Natural killer cell (primary cell): ENCODE results near the gene ATF3. TPM values are rescaled to one million over a fixed set of nuclear protein-coding genes. Genes with fewer than 3 reads are reported as not detected.

Source experiments
- ATAC-seq, 3 donors: fragments of 150-1000 bp in 2 of 3; fragments of 200-7000 bp in 1 of 3; cut with Tn5 transposase; 1 replicate in 1 of 3; 2 replicates in 2 of 3; pipeline ENCODE4 v1.10.0; 2021; ENCODE audit warnings: mild to moderate bottlenecking in 2 of 3, moderate library complexity in 2 of 3
- DNase-seq, 2 donors: peaks; one replicate each; pipeline versions ENCODE4 v3.0.0 to v3.0.0-alpha.2; 2013 to 2021; ENCODE audit warnings: mixed read lengths in 1 of 2
- H3K27ac ChIP-seq: one replicate; pipeline ENCODE4 v1.5.1; 2013; ENCODE audit warnings: mild to moderate bottlenecking, low read length
- H3K27me3 ChIP-seq: one replicate; pipeline ENCODE4 v1.6.1; 2013; ENCODE audit warnings: low read length; ENCODE audit not compliant: control insufficient read depth, insufficient read depth
- H3K36me3 ChIP-seq: one replicate; pipeline ENCODE4 v1.6.1; 2013; ENCODE audit warnings: low read length; ENCODE audit not compliant: control insufficient read depth, insufficient read depth
- H3K4me1 ChIP-seq: one replicate; pipeline ENCODE4 v1.6.1; 2013; ENCODE audit warnings: low read length; ENCODE audit not compliant: control insufficient read depth, insufficient read depth
- H3K4me3 ChIP-seq: one replicate; pipeline ENCODE4 v1.5.1; 2013; ENCODE audit warnings: low read length
- H3K9me3 ChIP-seq: one replicate; pipeline ENCODE4 v1.6.1; 2013; ENCODE audit warnings: low read length; ENCODE audit not compliant: control insufficient read depth, insufficient read depth
- H3K27ac Mint-ChIP-seq, 2 donors: one replicate each; pipeline ENCODE4 v1.8.0; 2022; ENCODE audit warnings: mild to moderate bottlenecking in 2 of 2, mixed read lengths in 2 of 2, moderate library complexity in 1 of 2
- H3K27me3 Mint-ChIP-seq, 2 donors: one replicate each; pipeline ENCODE4 v1.8.0; 2022; ENCODE audit warnings: low read depth in 2 of 2, mixed read lengths in 2 of 2
- H3K36me3 Mint-ChIP-seq: one replicate; pipeline ENCODE4 v1.8.0; 2022; ENCODE audit warnings: mixed read lengths
- H3K4me1 Mint-ChIP-seq, 2 donors: one replicate each; pipeline ENCODE4 v1.8.0; 2022; ENCODE audit warnings: mixed read lengths in 2 of 2
- H3K4me3 Mint-ChIP-seq: one replicate; pipeline ENCODE4 v1.8.0; 2022; ENCODE audit warnings: mild to moderate bottlenecking, moderate library complexity, mixed read lengths
- H3K9me3 Mint-ChIP-seq, 2 donors: one replicate each; pipeline ENCODE4 v1.8.0; 2022; ENCODE audit warnings: mixed read lengths in 2 of 2
- WGBS: methylation state at CpG from one replicate; pipeline ENCODE4 v1.1.7; 2013; ENCODE audit warnings: missing lambda C conversion rate; ENCODE audit not compliant: insufficient coverage; 5-methylcytosine and 5-hydroxymethylcytosine counted together
- intact Hi-C: fragments of 100-400 bp; cut with micrococcal nuclease; formaldehyde crosslinking; loops from one replicate; pipeline ENCODE4 v1.14.2; 2022
- total RNA-seq, 4 donors: library from RNA; stranded (reverse); fragments of 120-200 nt in 1 of 4; gene quantifications; one replicate each; pipeline versions ENCODE4 v1.2.3 to v1.2.4, GENCODE V29; 2013 to 2022
- TF ChIP-seq, protein P1 (sequence below): fragments of 200-600 bp; IDR thresholded peaks from one replicate; pipeline ENCODE4 v1.8.0; 2022; ENCODE audit warnings: antibody characterized with exemption

Gene ATF3
- total RNA-seq, 3 donors from 2014 or later (not counting 1 experiment from before 2014, with no cell fraction given), result 62.2 to 135 (median 78.5) TPM

DNA sequence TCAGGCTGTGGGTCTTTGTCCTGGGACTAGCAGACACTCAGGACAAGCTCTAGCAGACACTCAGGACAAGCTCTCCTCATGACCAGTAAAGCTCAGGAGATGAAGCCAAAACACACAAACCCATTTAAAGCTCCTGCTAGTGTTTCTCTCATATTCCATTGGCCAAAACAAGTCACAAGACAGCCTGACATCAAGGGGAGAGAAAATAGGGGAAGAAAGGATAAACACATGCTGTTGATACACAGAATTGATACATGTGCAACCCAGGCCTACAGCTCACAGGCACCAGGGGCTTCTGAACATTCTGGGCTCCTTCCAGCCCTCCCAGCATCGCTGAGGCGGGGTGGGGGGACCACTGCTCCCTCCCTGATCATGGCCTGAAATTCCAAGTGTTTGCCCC is 35.3 kb downstream of the ATF3 start:
- Mint-ChIP-seq H3K27me3 (peaks cover 25 to 36% of the 10 kb centered on the region in 2 donors), H3K4me3 (no peak overlapping the region), H3K36me3 (peaks cover 7% of the 10 kb centered on the region), H3K9me3 (peaks cover 0 to 3% of the 10 kb centered on the region in 2 donors), H3K27ac (no peak overlapping the region), H3K4me1 (no peaks in the 10 kb centered on the region)
- Histone ChIP-seq H3K27me3 (no peaks in the 10 kb centered on the region), H3K27ac (no peak overlapping the region), H3K36me3 (no peaks in the 10 kb centered on the region), H3K4me1 (no peaks in the 10 kb centered on the region), H3K9me3 (peaks cover 3% of the 10 kb centered on the region), H3K4me3 (no peak overlapping the region)
- TF ChIP-seq, protein P1, sequence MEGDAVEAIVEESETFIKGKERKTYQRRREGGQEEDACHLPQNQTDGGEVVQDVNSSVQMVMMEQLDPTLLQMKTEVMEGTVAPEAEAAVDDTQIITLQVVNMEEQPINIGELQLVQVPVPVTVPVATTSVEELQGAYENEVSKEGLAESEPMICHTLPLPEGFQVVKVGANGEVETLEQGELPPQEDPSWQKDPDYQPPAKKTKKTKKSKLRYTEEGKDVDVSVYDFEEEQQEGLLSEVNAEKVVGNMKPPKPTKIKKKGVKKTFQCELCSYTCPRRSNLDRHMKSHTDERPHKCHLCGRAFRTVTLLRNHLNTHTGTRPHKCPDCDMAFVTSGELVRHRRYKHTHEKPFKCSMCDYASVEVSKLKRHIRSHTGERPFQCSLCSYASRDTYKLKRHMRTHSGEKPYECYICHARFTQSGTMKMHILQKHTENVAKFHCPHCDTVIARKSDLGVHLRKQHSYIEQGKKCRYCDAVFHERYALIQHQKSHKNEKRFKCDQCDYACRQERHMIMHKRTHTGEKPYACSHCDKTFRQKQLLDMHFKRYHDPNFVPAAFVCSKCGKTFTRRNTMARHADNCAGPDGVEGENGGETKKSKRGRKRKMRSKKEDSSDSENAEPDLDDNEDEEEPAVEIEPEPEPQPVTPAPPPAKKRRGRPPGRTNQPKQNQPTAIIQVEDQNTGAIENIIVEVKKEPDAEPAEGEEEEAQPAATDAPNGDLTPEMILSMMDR, result no peak
- ATAC-seq (no peak), DNase-seq (no peak)
- WGBS, result 83% methylated on average over 2 of the region's 2 CpGs
- intact Hi-C loops, result no loop called here

DNA sequence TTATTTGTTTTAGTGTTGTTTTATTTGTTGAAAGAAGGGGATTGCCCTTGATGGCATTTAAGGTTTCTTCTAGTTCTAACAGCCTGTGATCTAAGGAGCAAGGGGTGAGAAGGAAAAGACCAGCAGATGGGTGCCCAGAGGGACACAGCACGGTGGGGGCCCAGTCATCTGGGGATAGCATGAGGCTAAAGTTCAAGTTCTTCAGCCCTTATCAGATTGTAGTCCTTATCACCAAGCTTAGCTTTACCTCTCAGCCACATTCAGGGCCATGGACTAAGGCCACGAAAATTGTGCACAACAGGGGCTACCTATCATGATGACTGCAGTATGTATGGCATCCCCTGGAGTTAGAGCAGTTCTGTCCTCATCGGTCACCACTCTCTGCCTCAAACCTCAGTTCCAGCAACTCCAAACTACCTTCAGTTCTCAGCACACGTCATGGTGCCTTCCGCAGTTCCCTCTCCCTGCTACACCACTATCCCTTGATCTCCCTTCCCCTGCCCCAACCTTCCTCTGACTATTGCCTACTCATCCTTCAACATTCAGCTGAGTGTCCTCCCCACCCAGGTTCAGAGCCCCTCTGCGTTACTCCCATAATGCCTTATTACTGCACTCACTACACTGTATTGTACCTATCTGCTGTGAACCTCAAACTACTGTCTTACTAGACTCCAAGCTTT is 36.4 kb downstream of the ATF3 start:
- no peak overlapping the region for H3K4me3 Mint-ChIP-seq
- Histone ChIP-seq H3K9me3 (peaks cover 3% of the 10 kb centered on the region), H3K4me1 (no peaks in the 10 kb centered on the region), H3K27ac (no peak overlapping the region), H3K36me3 (no peaks in the 10 kb centered on the region), H3K27me3 (no peaks in the 10 kb centered on the region), H3K4me3 (no peak overlapping the region)
- peaks cover 22 to 25% of the 10 kb centered on the region in 2 donors for H3K27me3 Mint-ChIP-seq
- no peaks in the 10 kb centered on the region for H3K4me1 Mint-ChIP-seq
- H3K9me3 Mint-ChIP-seq, result peaks cover 0 to 3% of the 10 kb centered on the region in 2 donors
- no peak overlapping the region for H3K27ac Mint-ChIP-seq
- ATAC-seq (peak in 1 of 3 donors; percentile 51), DNase-seq (no peak)
- TF ChIP-seq, protein P1, result no peak
- peaks cover 7% of the 10 kb centered on the region for H3K36me3 Mint-ChIP-seq
- 84% methylated on average over 6 of the region's 6 CpGs for WGBS
- intact Hi-C loops, result no loop called here

DNA sequence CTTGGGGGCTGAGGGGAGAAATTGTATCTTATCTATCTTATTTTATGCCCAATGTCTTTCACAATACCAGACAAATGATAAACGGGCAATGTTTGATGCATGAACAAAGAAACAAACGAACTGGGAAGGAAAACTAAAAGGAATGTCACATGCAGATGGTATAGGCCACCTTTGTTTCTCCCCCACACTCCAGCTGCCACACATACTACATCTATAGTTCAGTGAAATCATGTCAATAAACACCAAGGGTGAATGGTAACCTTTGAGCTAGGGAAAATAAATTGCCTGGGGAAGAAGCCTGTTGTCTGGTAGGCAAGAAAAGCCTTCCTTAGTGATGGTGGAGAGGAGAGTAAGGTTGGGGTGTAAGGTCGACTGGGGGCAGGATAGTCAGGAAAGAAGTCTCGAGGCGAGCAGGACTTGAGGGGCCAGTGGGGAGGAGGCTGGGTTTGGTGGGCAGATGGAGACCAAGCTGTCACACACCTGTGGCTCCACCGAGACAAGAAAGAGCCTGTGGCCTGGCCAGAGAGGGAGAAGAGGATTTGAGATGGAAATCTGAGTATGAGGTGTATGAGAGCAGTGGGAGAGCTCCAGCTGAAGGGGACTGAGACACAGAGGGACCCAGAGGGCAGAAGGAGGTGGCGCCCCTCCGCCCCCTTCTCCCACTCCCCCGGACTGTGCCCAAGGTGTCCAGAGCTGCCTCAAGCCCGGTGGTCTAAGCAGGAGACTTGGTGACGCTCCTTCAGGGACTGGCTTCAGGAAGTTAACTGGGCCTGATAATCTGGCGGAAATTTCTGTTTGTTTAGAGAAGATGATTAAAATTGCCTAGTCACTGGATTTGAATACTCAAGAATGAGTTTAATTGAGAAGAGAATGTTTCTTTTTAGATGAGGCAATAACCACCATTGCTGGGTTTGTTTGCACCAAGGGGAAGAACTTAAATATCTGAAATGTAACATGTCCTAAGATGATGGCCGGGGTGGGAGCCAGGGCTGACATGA is 37.3 kb downstream of the ATF3 start:
- no peak overlapping the region for H3K27ac ChIP-seq
- Mint-ChIP-seq H3K9me3 (peaks cover 0 to 1% of the 10 kb centered on the region in 2 donors), H3K4me3 (no peak overlapping the region), H3K4me1 (no peaks in the 10 kb centered on the region), H3K27ac (no peak overlapping the region), H3K27me3 (peaks cover 16 to 17% of the 10 kb centered on the region in 2 donors), H3K36me3 (peaks cover 3% of the 10 kb centered on the region)
- intact Hi-C loops, result no loop called here
- H3K9me3 ChIP-seq, result no peaks in the 10 kb centered on the region
- ATAC-seq (no peak), DNase-seq (no peak)
- no peak overlapping the region for H3K4me3 ChIP-seq
- no peaks in the 10 kb centered on the region for H3K27me3 ChIP-seq
- no peaks in the 10 kb centered on the region for H3K36me3 ChIP-seq
- 77% methylated on average over 13 of the region's 13 CpGs for WGBS
- TF ChIP-seq, protein P1, result no peak
- no peaks in the 10 kb centered on the region for H3K4me1 ChIP-seq
